Stimulated activated CD8-positive, alpha-beta memory T cell treated with anti-CD3 and anti-CD28 coated beads, Interleukin-7, amount 100 ng/mL, for 24 hours (primary cell): ENCODE data around the gene OPN1SW.

Experiments used
- DNase-seq: peaks from one replicate; pipeline ENCODE4 v3.0.0-alpha.2; 2020; ENCODE audit warnings: low read depth

The OPN1SW gene

GRCh38 chr7:128775744-128776474 is at the start of gene OPN1SW:
OPN1SW (minus strand) TSS chr7:128775794; CDS start chr7:128775781, 13 bp downstream.
- DNase-seq: no peak

GRCh38 chr7:128821724-128822123 is 46.1 kb upstream of the OPN1SW start:
- no peak for DNase-seq

GRCh38 chr7:128818694-128819093 is 43.1 kb upstream of the OPN1SW start:
- no peak for DNase-seq

GRCh38 chr7:128815289-128815942 is 39.8 kb upstream of the OPN1SW start:
- no peak for DNase-seq

GRCh38 chr7:128814499-128814898 is 38.9 kb upstream of the OPN1SW start:
- DNase-seq: no peak

- no peak for DNase-seq
These were observed 37.0 kb upstream of the OPN1SW start for GRCh38 chr7:128812514-128813168.

- DNase-seq: no peak
These were observed 36.2 kb upstream of the OPN1SW start for GRCh38 chr7:128811631-128812430.

GRCh38 chr7:128810997-128811396 is 35.4 kb upstream of the OPN1SW start:
- DNase-seq: no peak

- DNase-seq: no peak
These were observed 34.9 kb upstream of the OPN1SW start for GRCh38 chr7:128810473-128810872.

GRCh38 chr7:128809363-128809762 is 33.8 kb upstream of the OPN1SW start:
- DNase-seq: no peak

- DNase-seq: no peak
These were observed 31.6 kb upstream of the OPN1SW start for GRCh38 chr7:128807191-128807590.

GRCh38 chr7:128805225-128805624 is 29.6 kb upstream of the OPN1SW start:
- no peak for DNase-seq

- DNase-seq: no peak
These were observed 28.9 kb upstream of the OPN1SW start for GRCh38 chr7:128804484-128804883.

GRCh38 chr7:128801667-128802418 is 26.2 kb upstream of the OPN1SW start:
- DNase-seq: no peak

- DNase-seq: no peak
These were observed 25.4 kb upstream of the OPN1SW start for GRCh38 chr7:128801003-128801402.

GRCh38 chr7:128800567-128800966 is 25.0 kb upstream of the OPN1SW start:
- DNase-seq: no peak

- no peak for DNase-seq
These were observed 23.9 kb upstream of the OPN1SW start for GRCh38 chr7:128799451-128799850.

- no peak for DNase-seq
These were observed 20.7 kb upstream of the OPN1SW start for GRCh38 chr7:128796327-128796726.

- DNase-seq: no peak
These were observed 19.5 kb upstream of the OPN1SW start for GRCh38 chr7:128795129-128795528.

- DNase-seq: no peak
These were observed 18.8 kb upstream of the OPN1SW start for GRCh38 chr7:128794436-128794835.

GRCh38 chr7:128794020-128794419 is 18.4 kb upstream of the OPN1SW start:
- DNase-seq: no peak

GRCh38 chr7:128793181-128793547 is 17.6 kb upstream of the OPN1SW start:
- no peak for DNase-seq
